Upper lobe of left lung (tissue), 6 donors: ENCODE results near the gene ARAP1. TPM values are rescaled to one million over a fixed set of nuclear protein-coding genes. Genes with fewer than 3 reads are reported as not detected.

Experiments
- ATAC-seq, 2 donors: fragments of 200-7000 bp; cut with Tn5 transposase; one replicate each; pipeline ENCODE4 v1.9.1; 2022; ENCODE audit warnings: mild to moderate bottlenecking in 2 of 2, moderate library complexity in 2 of 2; ENCODE audit not compliant: low FRiP score in 2 of 2
- DNase-seq, 2 donors: peaks; one replicate each; pipeline ENCODE4 v3.0.0-alpha.2; 2019 to 2020
- H3K27ac ChIP-seq, 4 donors: fragments of 200-600 bp; sonication (generic); one replicate each; pipeline ENCODE4 v1.5.1; 2016 to 2019
- H3K27me3 ChIP-seq, 4 donors: fragments of 200-600 bp; sonication (generic); one replicate each; pipeline ENCODE4 v1.5.1; 2017 to 2019
- H3K36me3 ChIP-seq, 4 donors: fragments of 200-600 bp; sonication (generic); one replicate each; pipeline ENCODE4 v1.5.1; 2016 to 2019
- H3K4me1 ChIP-seq, 4 donors: fragments of 200-600 bp; sonication (generic); one replicate each; pipeline ENCODE4 v1.5.1; 2018 to 2019
- H3K4me3 ChIP-seq, 4 donors: fragments of 200-600 bp; sonication (generic); one replicate each; pipeline ENCODE4 v1.5.1; 2017 to 2019; ENCODE audit warnings: mild to moderate bottlenecking in 2 of 4, moderate library complexity in 1 of 4
- H3K9me3 ChIP-seq, 4 donors: fragments of 200-600 bp; sonication (generic); one replicate each; pipeline ENCODE4 v1.5.1; 2018 to 2019
- CTCF ChIP-seq, 6 experiments: fragments of 450-650 bp in 4 of 6; fragments of 200-600 bp in 2 of 6; sonication (generic) in 2 of 6; IDR thresholded peaks; one replicate each; pipeline ENCODE4 v1.5.1; 2016 to 2019; ENCODE audit warnings: antibody characterized with exemption in 6 of 6
- EP300 ChIP-seq, 4 donors: sonication (generic); formaldehyde crosslinking; IDR thresholded peaks; one replicate each; pipeline ENCODE4 v1.5.1; 2017; ENCODE audit warnings: antibody characterized with exemption in 4 of 4, control low read depth in 2 of 4
- POLR2A ChIP-seq, 4 donors: fragments of 450-650 bp; IDR thresholded peaks; one replicate each; pipeline ENCODE4 v1.5.1; 2016 to 2017; ENCODE audit warnings: antibody characterized with exemption in 4 of 4, mild to moderate bottlenecking in 2 of 4
- POLR2AphosphoS5 ChIP-seq, 2 donors: sonication (generic); formaldehyde crosslinking; IDR thresholded peaks; one replicate each; pipeline ENCODE4 v1.5.1; 2017; ENCODE audit warnings: antibody characterized with exemption in 2 of 2
- WGBS, 2 donors: methylation state at CpG; one replicate each; pipeline ENCODE4 v1.1.5; 2017 to 2018; 5-methylcytosine and 5-hydroxymethylcytosine counted together
- total RNA-seq, 6 donors: library from RNA; depleted of rRNA in 4 of 6; stranded (reverse); fragments of >200 nt in 4 of 6; gene quantifications; one replicate each; pipeline versions ENCODE4 v1.1.0 to v1.2.1, GENCODE V29; 2016 to 2021
- donor health status: DM: no; HTN: no; CAD: no; lungs with moderate emphysema.
- donor health status: DM: no; HTN: yes; CAD: no; lungs with severe emphysema.

The ARAP1 gene
- total RNA-seq, 6 donors from 2014 or later, result 217 to 1,154 (median 269) TPM

- Histone ChIP-seq H3K4me1 (peaks cover 69 to 96% (median 79%) of the 10 kb centered on the region in 4 donors), H3K27me3 (no peaks in the 10 kb centered on the region), H3K27ac (peak overlapping the region; percentile 82 to 91 (median 90)), H3K4me3 (peak overlapping the region in 3 of 4 donors; percentile 44 to 64 (median 60)), H3K36me3 (peaks cover 1 to 23% (median 16%) of the 10 kb centered on the region in 4 donors), H3K9me3 (no peaks in the 10 kb centered on the region)
- TF ChIP-seq CTCF (IDR thresholded peaks at IDR 0.05) (no peak), POLR2A (IDR thresholded peaks at IDR 0.05) (no peak), EP300 (IDR thresholded peaks at IDR 0.05) (no peak), POLR2AphosphoS5 (IDR thresholded peaks at IDR 0.05) (no peak)
- DNase-seq, result no peak
- ATAC-seq, result no peak
- WGBS, 2 donors, result 76 to 88% methylated on average over 4 of the region's 4 CpGs
Measured at GRCh38 chr11:72720784-72721183, 31.4 kb downstream of the ARAP1 start.

GRCh38 chr11:72720047-72720446, 32.2 kb downstream of the ARAP1 start:
- Histone ChIP-seq H3K36me3 (peaks cover 0 to 22% (median 15%) of the 10 kb centered on the region in 4 donors), H3K27ac (peak overlapping the region; percentile 82 to 91 (median 90)), H3K4me3 (peak overlapping the region in 2 of 4 donors; percentile 60 to 64), H3K4me1 (peaks cover 65 to 89% (median 73%) of the 10 kb centered on the region in 4 donors), H3K27me3 (no peaks in the 10 kb centered on the region), H3K9me3 (no peaks in the 10 kb centered on the region)
- DNase-seq (peak in 1 of 2 donors; percentile 79), ATAC-seq (peak in 1 of 2 donors; percentile 18)
- 32 to 51% methylated on average over 3 of the region's 3 CpGs for WGBS, 2 donors
- TF ChIP-seq POLR2A (IDR thresholded peaks at IDR 0.05) (peak in 1 of 4 donors; percentile 59), CTCF (IDR thresholded peaks at IDR 0.05) (no peak), POLR2AphosphoS5 (IDR thresholded peaks at IDR 0.05) (no peak)

- H3K36me3 ChIP-seq, result peaks cover 0 to 22% (median 14%) of the 10 kb centered on the region in 4 donors
- WGBS, 2 donors, result 85 to 86% methylated on average over 4 of the region's 4 CpGs
- no peak for ATAC-seq
- no peaks in the 10 kb centered on the region for H3K9me3 ChIP-seq
- H3K4me3 ChIP-seq, result peak overlapping the region in 2 of 4 donors; percentile 60 to 64
- no peak for TF ChIP-seq CTCF (IDR thresholded peaks at IDR 0.05)
- no peak for TF ChIP-seq POLR2AphosphoS5 (IDR thresholded peaks at IDR 0.05)
- TF ChIP-seq EP300 (IDR thresholded peaks at IDR 0.05), result no peak
- TF ChIP-seq POLR2A (IDR thresholded peaks at IDR 0.05), result no peak
- H3K27me3 ChIP-seq, result no peaks in the 10 kb centered on the region
- peaks cover 61 to 86% (median 69%) of the 10 kb centered on the region in 4 donors for H3K4me1 ChIP-seq
- DNase-seq, result no peak
- peak overlapping the region; percentile 82 to 91 (median 90) for H3K27ac ChIP-seq
Measured at GRCh38 chr11:72719551-72719950, 32.7 kb downstream of the ARAP1 start.

GRCh38 chr11:72719144-72719543, 33.1 kb downstream of the ARAP1 start:
- Histone ChIP-seq H3K4me1 (peaks cover 60 to 84% (median 67%) of the 10 kb centered on the region in 4 donors), H3K36me3 (peaks cover 0 to 22% (median 12%) of the 10 kb centered on the region in 4 donors), H3K9me3 (no peaks in the 10 kb centered on the region), H3K27me3 (no peaks in the 10 kb centered on the region), H3K27ac (peak overlapping the region; percentile 82 to 91 (median 90)), H3K4me3 (peak overlapping the region in 1 of 4 donors; percentile 64)
- peak in 1 of 4 donors; percentile 11 for TF ChIP-seq EP300 (IDR thresholded peaks at IDR 0.05)
- TF ChIP-seq CTCF (IDR thresholded peaks at IDR 0.05), result no peak
- TF ChIP-seq POLR2AphosphoS5 (IDR thresholded peaks at IDR 0.05), result peak in 1 of 2 donors; percentile 37
- peak in 1 of 4 donors; percentile 17 for TF ChIP-seq POLR2A (IDR thresholded peaks at IDR 0.05)
- peak in 1 of 2 donors; percentile 81 for DNase-seq
- ATAC-seq, result peak in 1 of 2 donors; percentile 66
- WGBS, 2 donors, result 29 to 51% methylated on average over 2 of the region's 2 CpGs

- Histone ChIP-seq H3K9me3 (no peaks in the 10 kb centered on the region), H3K4me1 (peaks cover 57 to 76% (median 61%) of the 10 kb centered on the region in 4 donors), H3K27me3 (no peaks in the 10 kb centered on the region), H3K36me3 (peaks cover 0 to 30% (median 13%) of the 10 kb centered on the region in 4 donors), H3K27ac (peak overlapping the region in 3 of 4 donors; percentile 82 to 91 (median 91)), H3K4me3 (no peak overlapping the region)
- ATAC-seq (no peak), DNase-seq (peak in 1 of 2 donors; percentile 77)
- 69 to 87% methylated on average over 6 to 9 of the region's 9 CpGs for WGBS, 2 donors
- TF ChIP-seq EP300 (IDR thresholded peaks at IDR 0.05), result no peak
- TF ChIP-seq POLR2AphosphoS5 (IDR thresholded peaks at IDR 0.05), result no peak
- no peak for TF ChIP-seq POLR2A (IDR thresholded peaks at IDR 0.05)
- no peak for TF ChIP-seq CTCF (IDR thresholded peaks at IDR 0.05)
Measured at GRCh38 chr11:72718101-72718501, 34.1 kb downstream of the ARAP1 start.
